MM.1S (cell line): ENCODE results near the gene DIS3L2.
A peak's percentile ranks its signal among the peaks of the same experiment; 100 is the strongest.

Experiments used
- DNase-seq: peaks from one replicate; pipeline ENCODE4 v3.0.0-alpha.2; 2015
- H2AFZ ChIP-seq: fragments of 300-600 bp; sonication (generic); 2 replicates; pipeline ENCODE4 v1.6.0; 2016; ENCODE audit warnings: antibody characterized with exemption, low read length
- H3F3A ChIP-seq: fragments of 300-600 bp; sonication (generic); 2 replicates; pipeline ENCODE4 v1.6.1; 2016; ENCODE audit warnings: mild to moderate bottlenecking, antibody characterized with exemption, low read length, moderate library complexity, mixed read lengths; ENCODE audit not compliant: insufficient read depth
- H3K27ac ChIP-seq: fragments of 300-600 bp; sonication (generic); 2 replicates; pipeline ENCODE4 v1.5.1; 2016; ENCODE audit warnings: mild to moderate bottlenecking, low read length
- H3K27me3 ChIP-seq: fragments of 300-600 bp; sonication (generic); replicated peaks from 2 replicates; pipeline ENCODE4 v1.6.0; 2016; ENCODE audit warnings: low read length; ENCODE audit not compliant: insufficient read depth
- H3K36me3 ChIP-seq: fragments of 300-600 bp; sonication (generic); replicated peaks from 2 replicates; pipeline ENCODE4 v1.6.1; 2016; ENCODE audit warnings: mild to moderate bottlenecking, low read length, mixed read lengths; ENCODE audit not compliant: insufficient read depth
- H3K4me1 ChIP-seq: fragments of 300-600 bp; sonication (generic); 2 replicates; pipeline ENCODE4 v1.6.1; 2016; ENCODE audit warnings: low read length, mixed read lengths
- H3K4me2 ChIP-seq: fragments of 300-600 bp; sonication (generic); 2 replicates; pipeline ENCODE4 v1.6.0; 2016; ENCODE audit warnings: low read depth, low read length
- H3K4me3 ChIP-seq: fragments of 300-600 bp; sonication (generic); 2 replicates; pipeline ENCODE4 v1.5.1; 2016; ENCODE audit warnings: low read length, mixed read lengths
- H3K79me2 ChIP-seq: fragments of 300-600 bp; sonication (generic); 2 replicates; pipeline ENCODE4 v1.6.1; 2016; ENCODE audit warnings: mixed run types, low read length, mixed read lengths
- H3K9ac ChIP-seq: fragments of 300-600 bp; sonication (generic); 2 replicates; pipeline ENCODE4 v1.6.1; 2016; ENCODE audit warnings: low read length, mixed read lengths
- H3K9me2 ChIP-seq: fragments of 300-600 bp; sonication (generic); replicated peaks from 2 replicates; pipeline ENCODE4 v1.6.1; 2016; ENCODE audit warnings: mild to moderate bottlenecking, low read length, mixed read lengths; ENCODE audit not compliant: insufficient read depth
- H3K9me3 ChIP-seq: fragments of 300-600 bp; sonication (generic); replicated peaks from 2 replicates; pipeline ENCODE4 v1.6.1; 2016; ENCODE audit warnings: mild to moderate bottlenecking, low read length, mixed read lengths; ENCODE audit not compliant: insufficient read depth
- H4K20me1 ChIP-seq: fragments of 300-600 bp; sonication (generic); 2 replicates; pipeline ENCODE4 v1.6.1; 2016; ENCODE audit warnings: mild to moderate bottlenecking, low read length, moderate library complexity, mixed read lengths; ENCODE audit not compliant: insufficient read depth
- CTCF ChIP-seq: fragments of 300-600 bp; sonication (generic); IDR thresholded peaks from 2 replicates; pipeline ENCODE4 v1.5.1; 2016; ENCODE audit warnings: antibody characterized with exemption, low read length, mixed read lengths
- EZH2 ChIP-seq: fragments of 300-600 bp; sonication (generic); optimal IDR thresholded peaks from 2 replicates; pipeline ENCODE3; 2017; ENCODE audit warnings: low read depth, mild to moderate bottlenecking, antibody characterized with exemption, low read length, mixed read lengths
- EZH2phosphoT487 ChIP-seq: fragments of 300-600 bp; sonication (generic); IDR thresholded peaks from 2 replicates; pipeline ENCODE4 v1.6.1; 2018; ENCODE audit warnings: antibody characterized with exemption, low read length

DIS3L2 gene

GRCh38 chr2:232347369-232347768, 385.9 kb downstream of the DIS3L2 start:
- no peaks in the 10 kb centered on the region for H3K36me3 ChIP-seq
- H3K9me3 ChIP-seq: no peaks in the 10 kb centered on the region
- no peak overlapping the region for H2AFZ ChIP-seq
- no peak overlapping the region for H3K27ac ChIP-seq
- DNase-seq: no peak
- no peaks in the 10 kb centered on the region for H4K20me1 ChIP-seq
- H3K9ac ChIP-seq: no peak overlapping the region
- peaks cover 10% of the 10 kb centered on the region for H3K4me1 ChIP-seq
- peaks cover 18% of the 10 kb centered on the region for H3K27me3 ChIP-seq
- no peaks in the 10 kb centered on the region for H3K9me2 ChIP-seq
- H3K4me2 ChIP-seq: no peak overlapping the region
- no peaks in the 10 kb centered on the region for H3K79me2 ChIP-seq
- no peaks in the 10 kb centered on the region for H3F3A ChIP-seq
- no peak overlapping the region for H3K4me3 ChIP-seq
- TF ChIP-seq EZH2 (no peak), EZH2phosphoT487 (no peak), CTCF (no peak)

- DNase-seq: peak; percentile 60
- peaks cover 18% of the 10 kb centered on the region for H3K27me3 ChIP-seq
- H3K9me2 ChIP-seq: no peaks in the 10 kb centered on the region
- H4K20me1 ChIP-seq: no peaks in the 10 kb centered on the region
- H3K36me3 ChIP-seq: no peaks in the 10 kb centered on the region
- no peak overlapping the region for H3K9ac ChIP-seq
- H3K27ac ChIP-seq: no peak overlapping the region
- TF ChIP-seq CTCF (no peak), EZH2 (no peak), EZH2phosphoT487 (no peak)
- H3K4me1 ChIP-seq: peaks cover 10% of the 10 kb centered on the region
- H3K79me2 ChIP-seq: no peaks in the 10 kb centered on the region
- no peak overlapping the region for H3K4me2 ChIP-seq
- H3F3A ChIP-seq: no peaks in the 10 kb centered on the region
- H2AFZ ChIP-seq: no peak overlapping the region
- no peaks in the 10 kb centered on the region for H3K9me3 ChIP-seq
- no peak overlapping the region for H3K4me3 ChIP-seq
Measured at GRCh38 chr2:232348936-232349335, 387.4 kb downstream of the DIS3L2 start.

- no peaks in the 10 kb centered on the region for H3K9me3 ChIP-seq
- H3K27ac ChIP-seq: no peak overlapping the region
- H3K4me1 ChIP-seq: peaks cover 10% of the 10 kb centered on the region
- no peaks in the 10 kb centered on the region for H3F3A ChIP-seq
- no peaks in the 10 kb centered on the region for H4K20me1 ChIP-seq
- no peak overlapping the region for H3K9ac ChIP-seq
- H3K4me2 ChIP-seq: no peak overlapping the region
- H3K36me3 ChIP-seq: no peaks in the 10 kb centered on the region
- peaks cover 18% of the 10 kb centered on the region for H3K27me3 ChIP-seq
- H3K4me3 ChIP-seq: no peak overlapping the region
- no peaks in the 10 kb centered on the region for H3K79me2 ChIP-seq
- DNase-seq: no peak
- H3K9me2 ChIP-seq: no peaks in the 10 kb centered on the region
- TF ChIP-seq EZH2: no peak
- no peak for TF ChIP-seq CTCF
- TF ChIP-seq EZH2phosphoT487: no peak
- H2AFZ ChIP-seq: no peak overlapping the region
Measured at GRCh38 chr2:232349546-232349945, 388.0 kb downstream of the DIS3L2 start.
